Endodermal cell (in vitro differentiated cells): Measurements from ENCODE around the gene LIN7A. TPM values are rescaled to one million over a fixed set of nuclear protein-coding genes. Genes with fewer than 3 reads are reported as not detected.

ENCODE experiments used
- DNase-seq: peaks from one replicate; pipeline ENCODE4 v3.0.0-alpha.2; 2017
- H3K27ac ChIP-seq: 2 replicates; pipeline ENCODE4 v1.5.1; 2013; ENCODE audit warnings: mild to moderate bottlenecking, low read depth, low read length, moderate library complexity
- H3K27me3 ChIP-seq: 2 replicates; pipeline ENCODE4 v1.6.1; 2013; ENCODE audit warnings: mild to moderate bottlenecking, low read length, moderate library complexity; ENCODE audit not compliant: insufficient read depth, control insufficient read depth, poor library complexity, severe bottlenecking
- H3K36me3 ChIP-seq: 2 replicates; pipeline ENCODE4 v1.7.0; 2013; ENCODE audit warnings: mild to moderate bottlenecking, low read length, moderate library complexity; ENCODE audit not compliant: control insufficient read depth, insufficient read depth
- H3K4me1 ChIP-seq: one replicate; pipeline ENCODE4 v1.7.0; 2013; ENCODE audit warnings: low read length; ENCODE audit not compliant: control insufficient read depth, insufficient read depth
- H3K4me3 ChIP-seq: 2 replicates; pipeline ENCODE4 v1.5.1; 2013; ENCODE audit warnings: mild to moderate bottlenecking, low read length, moderate library complexity
- H3K9ac ChIP-seq: 2 replicates; pipeline ENCODE4 v1.6.1; 2013; ENCODE audit warnings: mild to moderate bottlenecking, low read length, moderate library complexity; ENCODE audit not compliant: poor library complexity, severe bottlenecking; ENCODE audit errors: extremely low read depth
- H3K9me3 ChIP-seq: 2 replicates; pipeline ENCODE4 v1.6.1; 2013; ENCODE audit warnings: mild to moderate bottlenecking, low read length, moderate library complexity; ENCODE audit not compliant: control insufficient read depth
- H3K27ac Mint-ChIP-seq: 2 replicates; pipeline ENCODE4 v1.8.0; 2020; ENCODE audit warnings: mixed read lengths
- H3K27me3 Mint-ChIP-seq: 2 replicates; pipeline ENCODE4 v1.8.0; 2021; ENCODE audit warnings: mild to moderate bottlenecking, mixed read lengths; ENCODE audit not compliant: insufficient read depth
- H3K36me3 Mint-ChIP-seq: 2 replicates; pipeline ENCODE4 v1.8.0; 2020; ENCODE audit warnings: low read depth, mixed read lengths
- H3K4me1 Mint-ChIP-seq: 2 replicates; pipeline ENCODE4 v1.8.0; 2020; ENCODE audit warnings: mixed read lengths
- H3K4me3 Mint-ChIP-seq: 2 replicates; pipeline ENCODE4 v1.8.0; 2020; ENCODE audit warnings: mild to moderate bottlenecking, moderate library complexity, mixed read lengths
- H3K9me3 Mint-ChIP-seq: 2 replicates; pipeline ENCODE4 v1.8.0; 2020; ENCODE audit warnings: mild to moderate bottlenecking, mixed read lengths
- CTCF ChIP-seq: fragments of 200-600 bp; sonication (generic); conservative IDR thresholded peaks from 2 replicates; pipeline ENCODE4 v1.5.0; 2021; ENCODE audit warnings: antibody characterized with exemption, mild to moderate bottlenecking
- WGBS, 2 experiments: methylation state at CpG; one replicate each; pipeline versions ENCODE4 v1.1.5 to v1.1.7; 2013; ENCODE audit warnings: missing lambda C conversion rate in 2 of 2, mixed read lengths in 1 of 2; ENCODE audit not compliant: insufficient coverage in 1 of 2, insufficient read length in 1 of 2; 5-methylcytosine and 5-hydroxymethylcytosine counted together
- total RNA-seq, 2 donors: library from RNA; stranded (reverse); fragmentation: NEBNext Ultra II Directional in 1 of 2; extraction: Animal tissue kit (Norgen Biotek cat#: 25700) in 1 of 2; gene quantifications; 2 replicates in 1 of 2; 3 replicates in 1 of 2; pipeline ENCODE4 v1.2.1, GENCODE V29; 2021

LIN7A gene
- total RNA-seq, 2 donors from 2014 or later: 19.3 to 27.2 TPM

- no peak overlapping the region for H3K9ac ChIP-seq
- no peaks in the 10 kb centered on the region for H3K27me3 ChIP-seq
- Mint-ChIP-seq H3K27me3 (no peaks in the 10 kb centered on the region), H3K4me1 (no peaks in the 10 kb centered on the region), H3K4me3 (no peak overlapping the region), H3K27ac (no peak overlapping the region), H3K36me3 (peaks cover 10% of the 10 kb centered on the region), H3K9me3 (peaks cover 4% of the 10 kb centered on the region)
- H3K9me3 ChIP-seq: no peaks in the 10 kb centered on the region
- 100% methylated on average over 2 of the region's 2 CpGs; no CpG with 5 or more reads in 1 of the 2 experiments for WGBS, 2 experiments
- H3K27ac ChIP-seq: no peak overlapping the region
- H3K36me3 ChIP-seq: no peaks in the 10 kb centered on the region
- TF ChIP-seq CTCF: no peak
- DNase-seq: no peak
- no peaks in the 10 kb centered on the region for H3K4me1 ChIP-seq
- H3K4me3 ChIP-seq: no peak overlapping the region
These were observed 59.9 kb downstream of the LIN7A start for GRCh38 chr12:80877721-80878265.

GRCh38 chr12:80872053-80872452 is 65.7 kb downstream of the LIN7A start:
- no peaks in the 10 kb centered on the region for H3K4me1 Mint-ChIP-seq

GRCh38 chr12:80869264-80869663 is 68.5 kb downstream of the LIN7A start:
- peaks cover 8% of the 10 kb centered on the region for H3K4me1 Mint-ChIP-seq
- no peak for TF ChIP-seq CTCF
- no peaks in the 10 kb centered on the region for H3K27me3 Mint-ChIP-seq
- no peak overlapping the region for H3K4me3 ChIP-seq
- DNase-seq: no peak
- no peaks in the 10 kb centered on the region for H3K27me3 ChIP-seq
- H3K4me1 ChIP-seq: peaks cover 3% of the 10 kb centered on the region
- 92% methylated on average over 2 of the region's 2 CpGs; no CpG with 5 or more reads in 1 of the 2 experiments for WGBS, 2 experiments
- H3K9me3 Mint-ChIP-seq: no peaks in the 10 kb centered on the region
- H3K27ac ChIP-seq: no peak overlapping the region
- no peak overlapping the region for H3K27ac Mint-ChIP-seq
- H3K9ac ChIP-seq: no peak overlapping the region
- H3K36me3 ChIP-seq: no peaks in the 10 kb centered on the region
- peaks cover 3% of the 10 kb centered on the region for H3K36me3 Mint-ChIP-seq
- no peak overlapping the region for H3K4me3 Mint-ChIP-seq
- no peaks in the 10 kb centered on the region for H3K9me3 ChIP-seq

More at GRCh38 chr12:80872053-80872452, 65.7 kb downstream of the LIN7A start:
- Histone ChIP-seq H3K9ac (no peak overlapping the region), H3K27me3 (no peaks in the 10 kb centered on the region), H3K36me3 (no peaks in the 10 kb centered on the region), H3K4me3 (no peak overlapping the region), H3K27ac (no peak overlapping the region), H3K9me3 (no peaks in the 10 kb centered on the region), H3K4me1 (peaks cover 3% of the 10 kb centered on the region)
- no peak for TF ChIP-seq CTCF
- no peaks in the 10 kb centered on the region for H3K27me3 Mint-ChIP-seq
- DNase-seq: no peak
- no peak overlapping the region for H3K27ac Mint-ChIP-seq
- H3K4me3 Mint-ChIP-seq: no peak overlapping the region
- peaks cover 3% of the 10 kb centered on the region for H3K36me3 Mint-ChIP-seq
- no peaks in the 10 kb centered on the region for H3K9me3 Mint-ChIP-seq
